ENCODE measurements around the gene GRB10. TPM values are rescaled to one million over a fixed set of nuclear protein-coding genes. Genes with fewer than 3 reads are reported as not detected.

Gene GRB10
- total and polyA plus RNA-seq, 2 of the 8 experiments (the other 6 are each of a cell fraction or from before 2014, with no cell fraction given), result 35.7 to 97.0 TPM

DNA sequence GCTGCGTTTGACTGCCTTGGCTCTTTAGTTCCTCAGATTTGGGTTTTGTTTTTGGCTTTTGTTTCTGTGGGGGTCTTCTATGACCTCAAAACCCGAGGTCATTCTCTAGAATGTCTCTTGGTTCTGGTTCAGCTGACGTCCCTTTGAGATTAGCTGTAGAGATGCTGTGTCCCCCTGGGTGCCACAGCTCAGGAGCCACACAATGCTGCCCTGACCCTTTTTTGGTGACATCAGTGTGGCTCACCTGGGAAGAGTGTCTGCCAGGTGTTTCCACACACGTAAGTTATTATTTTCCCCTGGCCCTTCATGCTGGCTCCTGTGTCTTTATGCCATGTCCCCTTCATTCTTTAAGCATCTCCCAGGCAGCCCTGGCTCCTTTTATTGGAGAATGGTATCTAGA, 127.7 kb downstream of the GRB10 start (continued):
- TF ChIP-seq, protein P1, sequence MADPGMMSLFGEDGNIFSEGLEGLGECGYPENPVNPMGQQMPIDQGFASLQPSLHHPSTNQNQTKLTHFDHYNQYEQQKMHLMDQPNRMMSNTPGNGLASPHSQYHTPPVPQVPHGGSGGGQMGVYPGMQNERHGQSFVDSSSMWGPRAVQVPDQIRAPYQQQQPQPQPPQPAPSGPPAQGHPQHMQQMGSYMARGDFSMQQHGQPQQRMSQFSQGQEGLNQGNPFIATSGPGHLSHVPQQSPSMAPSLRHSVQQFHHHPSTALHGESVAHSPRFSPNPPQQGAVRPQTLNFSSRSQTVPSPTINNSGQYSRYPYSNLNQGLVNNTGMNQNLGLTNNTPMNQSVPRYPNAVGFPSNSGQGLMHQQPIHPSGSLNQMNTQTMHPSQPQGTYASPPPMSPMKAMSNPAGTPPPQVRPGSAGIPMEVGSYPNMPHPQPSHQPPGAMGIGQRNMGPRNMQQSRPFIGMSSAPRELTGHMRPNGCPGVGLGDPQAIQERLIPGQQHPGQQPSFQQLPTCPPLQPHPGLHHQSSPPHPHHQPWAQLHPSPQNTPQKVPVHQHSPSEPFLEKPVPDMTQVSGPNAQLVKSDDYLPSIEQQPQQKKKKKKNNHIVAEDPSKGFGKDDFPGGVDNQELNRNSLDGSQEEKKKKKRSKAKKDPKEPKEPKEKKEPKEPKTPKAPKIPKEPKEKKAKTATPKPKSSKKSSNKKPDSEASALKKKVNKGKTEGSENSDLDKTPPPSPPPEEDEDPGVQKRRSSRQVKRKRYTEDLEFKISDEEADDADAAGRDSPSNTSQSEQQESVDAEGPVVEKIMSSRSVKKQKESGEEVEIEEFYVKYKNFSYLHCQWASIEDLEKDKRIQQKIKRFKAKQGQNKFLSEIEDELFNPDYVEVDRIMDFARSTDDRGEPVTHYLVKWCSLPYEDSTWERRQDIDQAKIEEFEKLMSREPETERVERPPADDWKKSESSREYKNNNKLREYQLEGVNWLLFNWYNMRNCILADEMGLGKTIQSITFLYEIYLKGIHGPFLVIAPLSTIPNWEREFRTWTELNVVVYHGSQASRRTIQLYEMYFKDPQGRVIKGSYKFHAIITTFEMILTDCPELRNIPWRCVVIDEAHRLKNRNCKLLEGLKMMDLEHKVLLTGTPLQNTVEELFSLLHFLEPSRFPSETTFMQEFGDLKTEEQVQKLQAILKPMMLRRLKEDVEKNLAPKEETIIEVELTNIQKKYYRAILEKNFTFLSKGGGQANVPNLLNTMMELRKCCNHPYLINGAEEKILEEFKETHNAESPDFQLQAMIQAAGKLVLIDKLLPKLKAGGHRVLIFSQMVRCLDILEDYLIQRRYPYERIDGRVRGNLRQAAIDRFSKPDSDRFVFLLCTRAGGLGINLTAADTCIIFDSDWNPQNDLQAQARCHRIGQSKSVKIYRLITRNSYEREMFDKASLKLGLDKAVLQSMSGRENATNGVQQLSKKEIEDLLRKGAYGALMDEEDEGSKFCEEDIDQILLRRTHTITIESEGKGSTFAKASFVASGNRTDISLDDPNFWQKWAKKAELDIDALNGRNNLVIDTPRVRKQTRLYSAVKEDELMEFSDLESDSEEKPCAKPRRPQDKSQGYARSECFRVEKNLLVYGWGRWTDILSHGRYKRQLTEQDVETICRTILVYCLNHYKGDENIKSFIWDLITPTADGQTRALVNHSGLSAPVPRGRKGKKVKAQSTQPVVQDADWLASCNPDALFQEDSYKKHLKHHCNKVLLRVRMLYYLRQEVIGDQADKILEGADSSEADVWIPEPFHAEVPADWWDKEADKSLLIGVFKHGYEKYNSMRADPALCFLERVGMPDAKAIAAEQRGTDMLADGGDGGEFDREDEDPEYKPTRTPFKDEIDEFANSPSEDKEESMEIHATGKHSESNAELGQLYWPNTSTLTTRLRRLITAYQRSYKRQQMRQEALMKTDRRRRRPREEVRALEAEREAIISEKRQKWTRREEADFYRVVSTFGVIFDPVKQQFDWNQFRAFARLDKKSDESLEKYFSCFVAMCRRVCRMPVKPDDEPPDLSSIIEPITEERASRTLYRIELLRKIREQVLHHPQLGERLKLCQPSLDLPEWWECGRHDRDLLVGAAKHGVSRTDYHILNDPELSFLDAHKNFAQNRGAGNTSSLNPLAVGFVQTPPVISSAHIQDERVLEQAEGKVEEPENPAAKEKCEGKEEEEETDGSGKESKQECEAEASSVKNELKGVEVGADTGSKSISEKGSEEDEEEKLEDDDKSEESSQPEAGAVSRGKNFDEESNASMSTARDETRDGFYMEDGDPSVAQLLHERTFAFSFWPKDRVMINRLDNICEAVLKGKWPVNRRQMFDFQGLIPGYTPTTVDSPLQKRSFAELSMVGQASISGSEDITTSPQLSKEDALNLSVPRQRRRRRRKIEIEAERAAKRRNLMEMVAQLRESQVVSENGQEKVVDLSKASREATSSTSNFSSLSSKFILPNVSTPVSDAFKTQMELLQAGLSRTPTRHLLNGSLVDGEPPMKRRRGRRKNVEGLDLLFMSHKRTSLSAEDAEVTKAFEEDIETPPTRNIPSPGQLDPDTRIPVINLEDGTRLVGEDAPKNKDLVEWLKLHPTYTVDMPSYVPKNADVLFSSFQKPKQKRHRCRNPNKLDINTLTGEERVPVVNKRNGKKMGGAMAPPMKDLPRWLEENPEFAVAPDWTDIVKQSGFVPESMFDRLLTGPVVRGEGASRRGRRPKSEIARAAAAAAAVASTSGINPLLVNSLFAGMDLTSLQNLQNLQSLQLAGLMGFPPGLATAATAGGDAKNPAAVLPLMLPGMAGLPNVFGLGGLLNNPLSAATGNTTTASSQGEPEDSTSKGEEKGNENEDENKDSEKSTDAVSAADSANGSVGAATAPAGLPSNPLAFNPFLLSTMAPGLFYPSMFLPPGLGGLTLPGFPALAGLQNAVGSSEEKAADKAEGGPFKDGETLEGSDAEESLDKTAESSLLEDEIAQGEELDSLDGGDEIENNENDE (IDR thresholded peaks at IDR 0.05; ENCODE audit: insufficient replicate concordance, low read length), result no peak
- TF ChIP-seq ASH2L (IDR thresholded peaks at IDR 0.05; ENCODE audit: low read length), result no peak
- TF ChIP-seq POLR2A (IDR thresholded peaks at IDR 0.05; ENCODE audit: control extremely low read depth in 1 of 2, low read depth in 2 of 2, low read length in 2 of 2), result no peak
- TF ChIP-seq, protein P2, sequence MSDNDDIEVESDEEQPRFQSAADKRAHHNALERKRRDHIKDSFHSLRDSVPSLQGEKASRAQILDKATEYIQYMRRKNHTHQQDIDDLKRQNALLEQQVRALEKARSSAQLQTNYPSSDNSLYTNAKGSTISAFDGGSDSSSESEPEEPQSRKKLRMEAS (IDR thresholded peaks at IDR 0.05), result no peak
- TF ChIP-seq SIRT6 (IDR thresholded peaks at IDR 0.05; ENCODE audit: low read length), result no peak

All from H1 (cell line).